ENCODE data around the gene IL17C. TPM values are rescaled to one million over a fixed set of nuclear protein-coding genes. Genes with fewer than 3 reads are reported as not detected.
A peak's percentile ranks its signal among the peaks of the same experiment; 100 is the strongest.

Gene IL17C
- total and polyA plus RNA-seq, 4 experiments from 2014 or later = 0.44 TPM; not detected in 3

DNA sequence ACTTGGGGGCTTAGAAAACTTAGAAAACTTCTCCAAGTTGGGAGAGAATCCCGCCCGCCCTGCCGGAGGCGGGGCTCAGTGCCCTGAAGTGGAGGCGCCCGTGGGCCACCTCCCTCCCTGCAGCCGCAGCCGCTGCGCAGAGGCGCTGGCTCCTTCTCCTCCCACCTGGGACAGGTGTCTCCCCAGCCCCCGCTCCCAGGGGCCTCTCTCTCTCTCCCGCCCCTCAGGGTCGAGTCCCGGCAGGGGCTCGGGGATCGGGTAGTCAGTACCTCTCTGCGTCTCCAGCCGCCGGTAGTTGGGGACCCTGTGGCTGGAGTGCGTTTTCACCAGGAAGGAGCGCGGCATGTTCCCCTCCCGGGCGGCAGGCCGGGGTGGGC lies 47.7 kb downstream of the IL17C start:
- peaks cover 26 to 67% (median 49%) of the 10 kb centered on the region in 4 donors for H3K4me1 Mint-ChIP-seq
- CTCF ChIA-PET (ENCODE audit: partially characterized antibody) = interaction anchor here (1.2 to 3.3 kb wide), 4 partner anchors 14 to 93 kb away, joined by 3 to 21 read pairs (median 8); no protein-coding TSS in a partner anchor
- Histone ChIP-seq H3K27ac (ENCODE audit: low read depth, low read length) (peak overlapping the region; percentile 68), H3K4me3 (ENCODE audit: low read length in 2 of 2) (peak overlapping the region; percentile 82 to 90), H3K9me3 (ENCODE audit: control insufficient read depth in 1 of 2, low read length in 2 of 2) (no peaks in the 10 kb centered on the region), H3K36me3 (ENCODE audit: insufficient read depth, low read length) (peaks cover under 1% of the 10 kb centered on the region), H3K27me3 (ENCODE audit: insufficient read depth, low read length) (no peaks in the 10 kb centered on the region), H3K4me1 (ENCODE audit: insufficient read depth, low read length) (peaks cover 68% of the 10 kb centered on the region)
- intact Hi-C loops (cut with micrococcal nuclease) = loop anchor here (1.0 to 5.0 kb wide), 6 partner anchors 15 to 96 kb away; partner anchors contain the start of genes CTU2, CYBA, IL17C and MVD
- peaks cover under 1 to 11% of the 10 kb centered on the region in 2 donors for H3K36me3 Mint-ChIP-seq
- H3K9me3 Mint-ChIP-seq = no peaks in the 10 kb centered on the region
- no peaks in the 10 kb centered on the region for H3K27me3 Mint-ChIP-seq
- peak overlapping the region in 6 of 7 donors; percentile 53 to 96 (median 80) for H3K27ac Mint-ChIP-seq
- peak in 1 of 5 donors; percentile 56 for DNase-seq
- POLR2A ChIA-PET (ENCODE audit: partially characterized antibody) = interaction anchor here (1.2 to 10.2 kb wide), 9 partner anchors 11 to 116 kb away, joined by 3 to 249 read pairs (median 6); partner anchors contain the start of genes CTU2, RNF166 and ZC3H18
- peak overlapping the region; percentile 81 to 89 (median 84) for H3K4me3 Mint-ChIP-seq

DNA sequence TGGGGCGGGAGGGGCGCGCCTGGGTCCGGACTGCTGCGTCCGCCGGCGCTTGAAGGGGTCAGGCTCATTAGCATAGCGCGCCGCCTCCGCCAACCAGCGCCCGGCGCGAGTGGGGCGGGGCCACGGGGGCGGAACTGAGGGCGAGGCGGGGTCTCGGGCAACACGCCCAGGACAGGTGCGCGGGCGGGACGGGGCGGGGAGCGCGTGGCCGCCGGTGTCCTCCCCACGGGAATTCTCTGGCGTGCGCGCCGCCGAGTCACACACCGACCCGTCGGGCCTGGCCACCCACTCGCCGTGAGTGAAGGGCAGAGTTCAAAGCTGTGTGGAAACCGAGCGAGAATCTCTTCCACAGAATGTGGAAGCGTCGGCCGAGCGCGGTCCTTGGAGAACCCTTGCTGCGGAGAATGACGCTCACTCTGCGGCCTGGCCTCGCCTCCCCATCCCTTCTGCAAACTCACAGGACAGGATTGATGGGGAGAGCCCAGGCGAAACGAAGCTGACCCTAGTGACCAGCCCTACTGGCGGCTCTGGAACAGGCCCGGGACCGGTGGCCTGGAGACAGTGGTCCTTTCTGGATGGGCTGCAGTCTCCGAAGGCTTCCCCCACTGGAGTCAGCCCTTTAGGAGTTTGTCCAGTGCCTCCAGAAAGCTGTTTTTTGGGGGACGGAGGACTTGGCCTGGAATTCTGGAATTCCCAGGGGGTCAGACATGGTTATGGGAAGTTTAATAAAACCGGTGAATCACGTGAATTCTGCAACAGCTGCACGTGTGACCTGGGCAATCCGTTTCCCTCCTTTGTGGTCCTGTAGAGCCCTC lies 48.3 kb downstream of the IL17C start, which contains the start of gene SNAI3:
SNAI3 (minus strand) TSS at position 69 of the 815 bp plus-strand sequence. CDS start 101 bp downstream, outside the sequence.
- peak within 1 kb of the TSS; percentile 68 for H3K27ac ChIP-seq (ENCODE audit: low read depth, low read length)
- peaks cover 68% of the 10 kb centered on the region for H3K4me1 ChIP-seq (ENCODE audit: insufficient read depth, low read length)

DNA sequence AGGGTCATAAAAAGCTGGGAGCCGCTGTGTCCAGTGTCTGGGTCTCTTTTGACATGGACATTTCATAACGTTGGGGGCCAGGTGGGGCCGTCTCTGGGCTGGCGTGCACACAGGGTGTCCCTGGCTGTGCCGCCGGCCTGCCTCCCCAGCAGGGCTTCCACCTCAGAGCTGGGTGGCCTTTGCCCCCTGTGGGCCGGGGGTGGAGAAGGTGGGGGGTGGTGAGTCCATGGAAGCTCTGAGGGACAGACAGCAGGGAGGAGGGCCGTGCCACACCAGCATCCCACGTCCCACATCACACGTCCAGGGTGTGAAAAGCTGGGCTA lies 48.8 kb downstream of the IL17C start:
- DNase-seq = no peak
- Histone ChIP-seq H3K36me3 (ENCODE audit: insufficient read depth, low read length) (no peaks in the 10 kb centered on the region), H3K4me3 (ENCODE audit: low read length in 2 of 2) (no peak overlapping the region), H3K9me3 (ENCODE audit: control insufficient read depth in 1 of 2, low read length in 2 of 2) (no peaks in the 10 kb centered on the region), H3K4me1 (ENCODE audit: insufficient read depth, low read length) (peaks cover 68% of the 10 kb centered on the region), H3K27me3 (ENCODE audit: insufficient read depth, low read length) (no peaks in the 10 kb centered on the region), H3K27ac (ENCODE audit: low read depth, low read length) (no peak overlapping the region)
- intact Hi-C loops (cut with micrococcal nuclease) = loop anchor here (5.0 kb wide), 2 partner anchors 50 to 95 kb away; partner anchors contain the start of gene IL17C
- no peaks in the 10 kb centered on the region for H3K27me3 Mint-ChIP-seq
- H3K4me1 Mint-ChIP-seq = peaks cover 24 to 67% (median 48%) of the 10 kb centered on the region in 4 donors
- peaks cover 0 to 3% of the 10 kb centered on the region in 2 donors for H3K36me3 Mint-ChIP-seq
- no peaks in the 10 kb centered on the region for H3K9me3 Mint-ChIP-seq
- CTCF ChIA-PET (ENCODE audit: partially characterized antibody) = interaction anchor here (0.9 to 3.3 kb wide), 5 partner anchors 11 to 94 kb away, joined by 3 to 21 read pairs (median 4); partner anchors contain the start of gene IL17C
- POLR2A ChIA-PET (ENCODE audit: partially characterized antibody) = interaction anchor here (0.6 to 10.2 kb wide), 9 partner anchors 10 to 125 kb away, joined by 3 to 249 read pairs (median 7); partner anchors contain the start of genes APRT, CTU2, MVD and RNF166
- peak overlapping the region in 6 of 8 donors; percentile 3 to 65 (median 52) for H3K4me3 Mint-ChIP-seq
- H3K27ac Mint-ChIP-seq = peak overlapping the region in 2 of 7 donors; percentile 18 to 25

More for the DNA sequence above, 48.3 kb downstream of the IL17C start, which contains the start of gene SNAI3:
- DNase-seq = peak; percentile 74 to 84 (median 78)
- Histone ChIP-seq H3K4me3 (ENCODE audit: low read length in 2 of 2) (peak within 1 kb of the TSS; percentile 82 to 90), H3K27me3 (ENCODE audit: insufficient read depth, low read length) (no peaks in the 10 kb centered on the region), H3K9me3 (ENCODE audit: control insufficient read depth in 1 of 2, low read length in 2 of 2) (no peaks in the 10 kb centered on the region), H3K36me3 (ENCODE audit: insufficient read depth, low read length) (no peaks in the 10 kb centered on the region)
- intact Hi-C loops (cut with micrococcal nuclease) = loop anchor here (1.0 to 5.0 kb wide), 6 partner anchors 15 to 96 kb away; partner anchors contain the start of genes CTU2, CYBA, IL17C and MVD
- H3K27ac Mint-ChIP-seq = peak within 1 kb of the TSS; percentile 25 to 96 (median 79)
- POLR2A ChIA-PET (ENCODE audit: partially characterized antibody) = interaction anchor here (0.6 to 10.2 kb wide), 12 partner anchors 11 to 125 kb away, joined by 3 to 249 read pairs (median 6); partner anchors contain the start of genes APRT, CTU2, MVD and RNF166
- H3K4me3 Mint-ChIP-seq = peak within 1 kb of the TSS; percentile 81 to 89 (median 84)
- no peaks in the 10 kb centered on the region for H3K9me3 Mint-ChIP-seq
- H3K27me3 Mint-ChIP-seq = no peaks in the 10 kb centered on the region
- CTCF ChIA-PET (ENCODE audit: partially characterized antibody) = interaction anchor here (1.2 to 3.3 kb wide), 4 partner anchors 14 to 94 kb away, joined by 3 to 21 read pairs (median 8); no protein-coding TSS in a partner anchor
- H3K4me1 Mint-ChIP-seq = peaks cover 26 to 67% (median 49%) of the 10 kb centered on the region in 4 donors
- peaks cover 0 to 8% of the 10 kb centered on the region in 2 donors for H3K36me3 Mint-ChIP-seq

DNA sequence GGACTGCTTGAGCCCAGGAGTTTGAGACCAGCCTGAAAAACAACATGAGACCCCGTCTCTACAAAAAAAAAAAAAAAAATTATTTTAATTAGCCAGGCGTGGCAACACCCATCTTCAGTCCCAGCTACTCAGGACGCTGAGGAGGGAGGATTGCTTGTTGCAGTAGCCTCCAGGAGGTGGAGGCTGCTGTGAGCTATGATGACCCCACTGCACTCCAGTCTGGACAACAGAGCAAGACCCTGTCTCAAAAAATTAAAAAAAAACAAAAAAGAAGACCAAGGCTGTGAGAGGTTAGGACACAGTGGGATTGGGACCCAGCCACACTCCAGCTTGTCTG lies 49.3 kb downstream of the IL17C start:
- no peaks in the 10 kb centered on the region for H3K27me3 ChIP-seq (ENCODE audit: insufficient read depth, low read length)
- H3K27ac Mint-ChIP-seq = peak overlapping the region in 2 of 7 donors; percentile 30 to 66
- no peak overlapping the region for H3K4me3 ChIP-seq (ENCODE audit: low read length in 2 of 2)
- ChIA-PET CTCF (ENCODE audit: partially characterized antibody) (interaction anchor here (0.9 to 3.3 kb wide), 5 partner anchors 11 to 49 kb away, joined by 3 to 21 read pairs (median 4); partner anchors contain the start of gene IL17C), POLR2A (ENCODE audit: partially characterized antibody) (interaction anchor here (0.6 to 10.2 kb wide), 9 partner anchors 10 to 124 kb away, joined by 3 to 249 read pairs (median 7); partner anchors contain the start of genes APRT, CTU2, MVD and RNF166)
- H3K36me3 ChIP-seq (ENCODE audit: insufficient read depth, low read length) = no peaks in the 10 kb centered on the region
- no peaks in the 10 kb centered on the region for H3K9me3 ChIP-seq (ENCODE audit: control insufficient read depth in 1 of 2, low read length in 2 of 2)
- H3K27me3 Mint-ChIP-seq = no peaks in the 10 kb centered on the region
- H3K36me3 Mint-ChIP-seq = no peaks in the 10 kb centered on the region
- H3K27ac ChIP-seq (ENCODE audit: low read depth, low read length) = no peak overlapping the region
- intact Hi-C loops (cut with micrococcal nuclease) = loop anchor here (5.0 kb wide), 2 partner anchors 50 to 95 kb away; partner anchors contain the start of gene IL17C
- no peak for DNase-seq
- peak overlapping the region in 2 of 8 donors; percentile 3 to 46 for H3K4me3 Mint-ChIP-seq
- H3K4me1 ChIP-seq (ENCODE audit: insufficient read depth, low read length) = peaks cover 68% of the 10 kb centered on the region
- H3K9me3 Mint-ChIP-seq = no peaks in the 10 kb centered on the region
- H3K4me1 Mint-ChIP-seq = peaks cover 23 to 67% (median 48%) of the 10 kb centered on the region in 4 donors

DNA sequence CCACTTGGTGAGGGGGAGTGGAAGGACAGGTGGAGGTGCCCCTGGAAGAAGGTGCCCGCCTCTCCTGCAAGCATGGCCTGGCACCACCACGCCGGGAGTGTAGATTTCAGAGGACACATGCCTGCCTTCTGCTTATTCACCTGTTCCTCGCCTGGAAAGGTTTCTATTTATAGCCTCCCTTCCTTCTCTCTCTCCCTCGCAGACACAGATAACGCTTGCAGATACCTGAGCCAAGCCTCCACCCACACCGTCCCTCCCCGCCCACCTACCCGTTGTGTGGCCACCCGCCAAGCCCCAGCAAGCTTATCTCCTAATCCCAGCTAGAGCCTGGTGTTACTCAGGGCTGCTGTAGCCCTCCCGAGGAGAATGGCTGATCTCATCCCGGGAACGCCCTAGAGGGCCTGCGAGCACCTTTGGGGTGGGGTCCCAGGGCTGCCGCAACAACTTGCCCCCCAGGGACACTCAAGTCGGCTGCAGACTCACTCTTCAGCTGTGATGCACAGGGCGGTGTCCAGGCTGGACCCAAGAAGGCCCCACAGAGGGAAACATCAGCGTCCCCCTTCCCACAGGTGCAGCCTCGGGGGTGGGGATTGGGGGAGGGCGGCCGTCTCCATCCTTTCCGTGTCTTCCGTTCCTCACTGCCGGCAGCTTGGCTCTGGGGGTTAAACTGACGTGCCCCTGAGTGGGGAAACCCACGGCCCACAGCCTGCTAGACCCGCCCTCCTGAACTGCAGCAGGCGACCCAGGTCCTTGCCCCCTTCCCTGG lies 49.8 kb downstream of the IL17C start:
- H3K9me3 ChIP-seq (ENCODE audit: control insufficient read depth in 1 of 2, low read length in 2 of 2) = no peaks in the 10 kb centered on the region
- Mint-ChIP-seq H3K9me3 (no peaks in the 10 kb centered on the region), H3K4me3 (peak overlapping the region in 4 of 8 donors; percentile 27 to 64 (median 36)), H3K36me3 (no peaks in the 10 kb centered on the region), H3K27ac (peak overlapping the region in 2 of 7 donors; percentile 66 to 72), H3K27me3 (no peaks in the 10 kb centered on the region), H3K4me1 (peaks cover 26 to 70% (median 51%) of the 10 kb centered on the region in 4 donors)
- DNase-seq = no peak
- H3K27me3 ChIP-seq (ENCODE audit: insufficient read depth, low read length) = no peaks in the 10 kb centered on the region
- intact Hi-C loops (cut with micrococcal nuclease) = loop anchor here (5.0 kb wide), 2 partner anchors 51 to 94 kb away; partner anchors contain the start of gene IL17C
- H3K27ac ChIP-seq (ENCODE audit: low read depth, low read length) = no peak overlapping the region
- H3K36me3 ChIP-seq (ENCODE audit: insufficient read depth, low read length) = no peaks in the 10 kb centered on the region
- CTCF ChIA-PET (ENCODE audit: partially characterized antibody) = interaction anchor here (0.9 to 1.8 kb wide), 4 partner anchors 10 to 50 kb away, joined by 3 to 8 read pairs (median 4); partner anchors contain the start of gene IL17C
- no peak overlapping the region for H3K4me3 ChIP-seq (ENCODE audit: low read length in 2 of 2)
- POLR2A ChIA-PET (ENCODE audit: partially characterized antibody) = interaction anchor here (1.7 to 10.2 kb wide), 5 partner anchors 9 to 55 kb away, joined by 5 to 249 read pairs (median 8); partner anchors contain the start of genes CTU2, MVD and RNF166
- H3K4me1 ChIP-seq (ENCODE audit: insufficient read depth, low read length) = peaks cover 73% of the 10 kb centered on the region
